HG03097 (cell line): Measurements from ENCODE around the gene KSR2.

Experiments
- ATAC-seq: cut with Tn5 transposase; IDR thresholded peaks from one replicate; pipeline ENCODE4 v1.9.1; 2021; ENCODE audit not compliant: unreplicated experiment, low FRiP score

The KSR2 gene

DNA sequence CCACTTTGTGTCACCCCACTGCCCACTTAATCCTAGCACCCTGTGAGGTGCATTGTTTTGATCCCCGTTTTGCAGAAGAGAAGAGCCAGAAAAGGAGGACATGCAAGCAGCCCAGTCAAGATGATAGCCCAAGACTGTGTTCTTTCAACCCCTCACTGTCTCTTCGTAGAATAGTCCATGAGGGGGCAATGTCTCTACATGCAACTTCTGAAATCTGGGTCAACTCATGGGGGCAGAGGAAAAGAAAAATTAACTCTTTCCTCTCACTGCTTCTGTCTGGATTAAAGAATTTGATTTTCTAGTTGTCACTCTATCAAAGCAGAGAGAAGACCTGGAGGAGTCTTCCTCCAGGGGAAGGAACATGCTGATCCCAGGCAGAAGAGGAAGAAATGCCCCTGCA, 377.8 kb downstream of the KSR2 start:
- ATAC-seq, result no peak

DNA sequence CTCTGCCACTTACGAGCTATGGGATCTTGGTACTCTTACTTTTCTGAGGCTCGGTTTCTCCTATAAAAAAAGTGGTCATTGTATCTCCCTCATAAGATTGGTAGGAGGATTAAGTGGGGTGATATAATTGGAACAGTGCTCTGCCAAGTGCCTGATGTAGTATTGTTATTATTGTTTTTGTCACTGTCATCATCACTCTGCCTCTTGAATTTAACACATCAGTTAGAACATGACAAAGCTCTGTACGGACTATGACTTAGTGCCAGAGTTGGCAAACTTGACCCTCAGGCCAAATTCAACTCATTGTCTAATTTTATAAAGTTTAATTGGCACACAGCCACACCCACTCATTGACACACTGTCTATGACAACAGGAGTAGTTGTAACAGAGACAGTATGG, 378.4 kb downstream of the KSR2 start:
- no peak for ATAC-seq

- no peak for ATAC-seq
Observed at GRCh38 chr12:117589021-117589420, 379.8 kb downstream of the KSR2 start.

DNA sequence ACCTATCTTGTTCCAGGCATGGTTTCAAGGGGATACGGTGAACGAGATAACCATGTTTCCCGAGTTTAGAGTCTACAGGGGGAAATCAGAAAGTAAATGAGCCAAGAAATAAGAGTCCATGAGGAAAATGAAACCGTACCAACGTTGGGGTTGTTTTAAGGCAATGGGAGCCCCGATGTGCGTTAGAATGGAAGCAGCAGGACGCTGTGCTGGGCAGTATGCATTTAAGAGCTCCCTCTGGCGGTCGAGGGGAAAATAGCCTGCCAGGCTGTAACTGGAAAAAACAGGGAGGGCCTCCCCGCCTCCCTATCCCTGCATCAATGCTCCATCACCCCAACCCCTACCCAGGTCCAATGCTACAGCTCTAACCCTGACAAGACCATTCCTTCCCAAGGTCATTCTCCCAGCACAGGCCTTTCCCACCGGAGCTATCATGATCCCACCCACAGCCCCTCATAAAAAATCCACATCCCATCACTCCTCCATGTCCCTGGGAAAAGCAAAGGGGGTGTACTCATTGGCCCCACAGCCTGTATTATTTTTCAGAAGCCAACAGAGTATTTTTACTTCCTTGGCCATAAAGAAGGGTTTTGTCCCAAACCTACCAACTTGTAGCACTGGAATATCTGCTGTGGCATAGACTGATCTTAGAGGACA, 381.0 kb downstream of the KSR2 start:
- ATAC-seq, result no peak

- ATAC-seq, result no peak
Observed at GRCh38 chr12:117583677-117584225, 385.0 kb downstream of the KSR2 start.

DNA sequence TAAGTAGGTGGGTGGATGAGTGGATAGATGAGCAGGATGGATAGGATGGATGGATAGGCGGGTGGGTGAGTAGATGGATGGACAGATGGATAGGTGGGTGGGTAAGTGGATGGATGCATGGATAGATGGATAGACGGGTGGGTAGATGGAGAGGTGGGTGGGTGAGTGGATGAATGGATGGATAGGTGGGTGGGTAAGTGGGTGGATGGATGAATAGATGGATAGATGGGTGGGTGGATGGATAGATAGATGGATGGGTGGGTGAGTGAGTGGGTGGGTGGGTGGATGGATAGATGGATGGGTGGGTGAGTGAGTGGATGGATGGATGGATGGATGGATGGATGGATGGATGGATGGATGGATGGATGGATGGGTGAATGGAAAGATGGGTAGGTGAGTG, 385.7 kb downstream of the KSR2 start:
- no peak for ATAC-seq

GRCh38 chr12:117582135-117582784, 386.5 kb downstream of the KSR2 start:
- no peak for ATAC-seq

DNA sequence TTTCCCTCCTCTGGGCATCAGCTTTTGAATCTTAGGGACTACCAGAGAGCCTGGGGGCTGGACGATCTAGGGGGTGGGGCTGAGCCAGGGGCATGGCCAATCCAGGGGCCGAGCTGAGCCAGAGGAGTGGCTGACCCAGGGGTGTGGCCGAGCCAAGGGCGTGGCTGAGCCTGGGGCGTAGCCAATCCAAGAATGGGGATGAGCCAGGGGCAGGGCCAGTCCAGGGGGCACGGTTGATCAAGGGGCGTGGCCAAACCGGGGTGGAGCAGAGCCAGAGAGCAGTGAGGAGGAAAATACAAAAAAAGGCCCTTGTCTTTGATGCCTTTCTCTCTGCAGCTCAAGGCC, 388.1 kb downstream of the KSR2 start:
- ATAC-seq, result no peak

DNA sequence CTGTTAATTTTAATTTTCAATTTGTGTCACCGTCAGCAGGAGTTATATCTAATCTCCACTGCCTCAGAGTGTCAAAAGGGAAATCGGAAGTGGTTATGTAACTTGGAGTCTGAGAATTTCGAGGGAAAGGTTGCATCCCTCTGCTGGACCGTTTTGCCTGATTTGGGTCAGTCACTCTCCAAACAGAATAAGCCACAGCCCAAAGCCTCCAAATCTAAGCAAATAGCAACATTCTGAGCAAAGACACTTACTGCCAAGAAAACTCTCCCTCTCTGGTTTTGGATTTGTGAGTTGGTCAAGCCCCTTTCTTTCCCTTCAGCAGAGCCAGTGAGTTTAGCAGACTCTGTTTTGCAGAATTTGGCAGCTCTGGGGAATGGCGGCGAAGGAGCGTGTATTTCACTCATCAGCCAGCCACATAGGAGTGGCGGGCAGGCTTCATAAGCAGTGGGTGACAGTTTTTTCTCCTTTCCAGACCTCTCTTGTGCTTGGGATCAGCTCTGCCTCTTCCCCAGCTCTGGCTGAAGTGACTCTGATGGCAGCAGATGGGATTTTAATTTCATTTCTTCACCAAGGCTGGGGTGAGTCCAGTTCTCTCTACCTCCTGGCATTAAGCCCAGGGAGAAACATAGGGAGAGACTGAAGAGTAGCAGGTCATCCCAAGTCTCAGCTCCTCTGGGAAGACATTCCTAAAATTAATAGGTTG, 388.6 kb downstream of the KSR2 start:
- no peak for ATAC-seq

DNA sequence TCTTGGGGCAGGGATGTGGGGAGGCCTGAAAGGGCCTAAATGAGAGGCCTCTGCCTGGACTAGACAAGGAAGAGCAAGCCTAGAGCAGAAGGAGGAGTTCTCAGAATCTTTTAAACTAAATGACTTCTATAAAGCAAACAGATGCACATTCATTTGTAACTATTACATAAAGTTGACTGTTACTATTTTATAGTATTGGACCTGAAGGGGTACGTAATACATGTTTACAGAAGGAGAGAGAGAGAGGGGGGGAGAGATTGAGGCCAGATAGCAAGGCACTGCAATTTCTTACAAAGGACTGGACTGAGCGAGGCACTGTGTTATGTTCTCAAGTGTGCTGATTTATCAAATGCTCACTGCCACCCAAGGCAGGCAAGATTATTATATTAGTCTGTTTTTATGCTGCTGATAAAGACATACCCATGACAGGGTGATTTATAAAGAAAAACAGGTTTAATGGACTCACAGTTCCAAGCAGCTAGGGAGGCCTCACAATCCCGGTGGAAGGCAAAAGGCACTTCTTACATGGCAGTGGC, 391.6 kb downstream of the KSR2 start:
- no peak for ATAC-seq

DNA sequence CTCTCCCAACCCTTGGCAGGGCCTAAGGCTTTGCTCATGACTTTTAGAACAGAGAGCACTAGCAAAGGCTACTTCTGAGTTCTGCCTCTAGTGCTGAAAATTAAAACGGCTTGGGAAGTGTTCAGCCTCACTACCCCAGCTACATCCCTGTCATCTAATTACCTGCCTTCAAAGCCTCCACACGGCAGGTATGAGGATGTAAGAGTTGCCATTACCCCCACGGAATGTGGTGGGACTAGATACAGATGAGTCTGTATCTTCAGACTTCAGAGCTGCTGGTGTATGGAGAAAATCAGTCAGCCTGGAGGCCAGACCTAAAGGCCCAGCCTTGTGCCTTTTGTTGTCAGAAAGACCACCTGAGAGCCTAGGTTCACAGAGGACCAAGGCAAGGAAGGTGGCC, 392.7 kb downstream of the KSR2 start:
- no peak for ATAC-seq

DNA sequence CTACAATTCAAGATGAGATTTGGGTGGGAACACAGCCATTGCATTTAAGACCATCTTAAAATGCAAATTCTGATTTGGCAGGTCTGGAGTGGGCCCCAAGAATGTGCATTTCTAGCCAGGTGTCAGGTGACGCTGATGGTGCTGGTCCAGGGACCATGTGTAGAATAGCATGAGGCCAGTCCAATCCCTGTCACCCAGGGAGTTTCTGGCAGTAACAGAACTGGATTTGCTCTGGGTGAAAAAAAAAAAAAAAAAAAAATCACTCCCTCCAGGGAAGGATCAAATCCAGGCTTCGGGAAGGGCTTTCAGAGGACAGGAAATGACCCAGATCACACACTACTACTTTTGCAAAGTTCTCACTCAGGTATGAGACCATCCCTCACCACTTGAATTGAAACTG, 394.1 kb downstream of the KSR2 start:
- ATAC-seq, result no peak

GRCh38 chr12:117572755-117573154, 396.0 kb downstream of the KSR2 start:
- no peak for ATAC-seq

DNA sequence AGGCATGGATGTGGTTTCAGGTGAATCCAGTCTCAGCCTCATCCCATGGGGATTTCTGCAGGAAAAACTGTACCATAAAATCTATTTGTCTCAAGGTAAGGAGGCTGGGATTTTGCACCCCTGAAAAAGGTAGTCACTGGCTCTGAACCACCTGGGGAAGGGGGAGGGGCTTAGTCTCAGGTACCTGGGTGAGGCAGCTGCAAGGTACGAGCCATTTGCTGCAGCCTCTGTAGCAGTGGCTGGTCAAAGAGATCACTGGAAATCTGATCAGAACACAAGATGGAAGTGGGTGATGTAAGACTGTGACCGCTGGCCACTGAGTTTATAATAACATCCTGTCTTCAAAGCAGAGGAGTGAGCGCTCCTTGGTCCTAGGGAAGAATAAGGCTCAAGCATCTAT, 397.5 kb downstream of the KSR2 start:
- no peak for ATAC-seq

- ATAC-seq, result no peak
Observed at GRCh38 chr12:117570608-117571007, 398.2 kb downstream of the KSR2 start.

DNA sequence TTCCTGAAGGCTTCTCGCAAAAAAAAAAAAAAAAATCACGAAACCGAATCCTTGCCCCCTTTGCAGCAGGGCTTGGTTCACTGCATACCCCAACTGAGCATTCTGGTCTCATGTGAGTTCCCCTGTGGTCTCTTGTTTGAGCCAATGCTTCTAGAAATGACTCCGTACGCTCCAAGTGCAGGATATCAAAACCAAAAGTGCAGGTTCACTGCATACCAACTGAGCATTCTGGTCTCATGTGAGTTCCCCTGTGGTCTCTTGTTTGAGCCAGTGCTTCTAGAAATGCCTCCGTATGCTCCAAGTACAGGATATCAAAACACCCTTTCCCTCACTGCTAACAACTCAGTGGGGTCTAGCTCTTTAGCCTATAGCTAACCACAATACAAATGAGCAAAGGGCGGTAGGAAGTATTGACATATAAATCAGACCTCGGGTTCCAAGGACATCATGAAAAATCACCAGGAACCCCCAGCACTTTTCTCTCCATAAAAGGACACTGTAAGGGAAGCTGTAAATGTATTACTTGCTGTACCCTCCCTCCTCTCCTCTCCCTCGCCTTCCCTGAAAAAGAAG, 401.1 kb downstream of the KSR2 start:
- no peak for ATAC-seq

DNA sequence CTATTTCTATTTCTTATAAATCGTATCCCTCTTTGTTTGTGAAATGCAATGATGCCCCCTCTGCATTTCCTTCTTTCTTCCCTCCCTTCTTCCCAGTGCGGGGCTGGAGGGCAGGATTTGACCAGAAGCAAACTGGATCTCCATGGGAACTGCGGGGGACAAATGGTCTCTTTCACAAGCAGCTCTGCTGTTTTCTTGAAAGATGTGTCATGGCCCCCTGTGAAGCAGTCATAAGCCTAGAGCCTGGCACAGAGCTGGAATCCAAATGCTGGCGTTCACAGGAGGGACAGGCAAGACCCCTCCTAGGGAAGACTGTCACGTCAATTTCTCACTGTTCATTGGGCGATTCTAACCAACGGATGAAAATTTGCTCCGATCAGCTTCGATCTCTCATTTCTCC, 403.9 kb downstream of the KSR2 start:
- no peak for ATAC-seq

- ATAC-seq, result no peak
Observed at GRCh38 chr12:117563706-117564105, 405.1 kb downstream of the KSR2 start.

GRCh38 chr12:117563007-117563406, 405.8 kb downstream of the KSR2 start:
- ATAC-seq, result no peak

DNA sequence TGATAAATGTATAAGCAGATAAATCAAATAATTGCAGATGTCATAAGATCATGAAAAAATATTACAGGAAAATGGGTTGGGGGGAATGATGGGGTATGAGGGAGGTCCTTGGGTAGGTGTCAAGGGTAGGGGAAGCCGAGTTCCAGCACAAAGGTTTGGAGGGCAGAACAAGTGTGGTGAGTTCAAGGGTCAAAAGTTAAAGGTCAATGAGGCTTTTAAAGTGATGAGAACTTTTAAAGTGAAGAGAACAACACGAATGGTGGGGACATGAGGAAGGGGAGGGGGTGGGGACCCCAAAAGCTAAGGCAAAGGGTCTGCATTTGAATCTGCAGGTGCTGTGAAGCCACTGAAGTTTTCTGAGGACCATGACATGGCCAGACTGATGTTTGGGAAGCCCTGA, 406.8 kb downstream of the KSR2 start:
- no peak for ATAC-seq

DNA sequence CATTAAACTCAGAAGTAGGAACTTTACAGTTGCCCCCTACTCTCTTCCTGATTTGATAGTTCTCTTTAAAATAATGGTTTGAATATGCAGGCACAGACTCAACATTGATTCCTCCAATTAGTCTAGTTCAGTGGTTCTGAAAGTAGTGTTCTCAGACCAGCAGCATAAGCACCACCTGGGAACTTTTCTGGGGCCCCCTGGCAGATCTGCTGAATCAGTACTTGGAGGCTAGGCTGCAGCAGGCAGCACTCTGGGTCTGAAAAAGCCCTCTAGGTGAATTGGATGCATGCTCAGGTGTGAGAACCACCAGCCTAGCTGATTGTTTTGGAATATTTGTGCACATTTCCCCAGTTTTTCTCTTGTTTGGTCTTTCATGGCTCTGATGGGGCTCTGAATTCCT, 408.8 kb downstream of the KSR2 start:
- ATAC-seq, result no peak
